HT1080 (cell line): ENCODE measurements around the gene AGAP3. TPM values are rescaled to one million over a fixed set of nuclear protein-coding genes. Genes with fewer than 3 reads are reported as not detected.

Source experiments
- DNase-seq: peaks from one replicate; pipeline ENCODE4 v3.0.0-alpha.2; 2015; ENCODE audit warnings: low read depth
- total RNA-seq: library from RNA; depleted of rRNA; stranded (reverse); fragments of >200 nt; shearing (Covaris generic); gene quantifications from 2 replicates; pipeline ENCODE4 v1.2.3, GENCODE V29; 2014

Gene AGAP3
- total RNA-seq, 1 experiment from 2014 or later = 45.3 TPM

DNA sequence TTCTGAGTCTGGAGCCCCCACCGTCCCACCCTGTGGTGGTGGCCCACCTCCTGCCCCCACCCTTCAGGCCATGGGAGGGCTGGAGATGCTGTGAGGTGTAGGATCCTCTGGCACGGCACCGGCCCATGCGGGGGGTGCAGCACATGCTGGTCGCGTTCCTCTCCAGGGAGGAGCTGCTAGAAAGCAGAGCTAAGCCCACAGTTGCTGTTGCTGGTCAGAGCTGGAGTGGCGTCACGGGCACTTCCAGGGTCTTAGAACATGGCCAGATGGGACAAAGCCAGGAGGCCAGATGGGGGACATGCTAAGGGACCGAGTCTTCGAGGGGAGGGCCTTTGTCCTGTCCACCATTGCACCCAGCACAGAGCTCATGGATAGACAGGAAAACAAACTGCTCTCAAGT is 21.6 kb downstream of the AGAP3 start:
- DNase-seq = no peak

DNA sequence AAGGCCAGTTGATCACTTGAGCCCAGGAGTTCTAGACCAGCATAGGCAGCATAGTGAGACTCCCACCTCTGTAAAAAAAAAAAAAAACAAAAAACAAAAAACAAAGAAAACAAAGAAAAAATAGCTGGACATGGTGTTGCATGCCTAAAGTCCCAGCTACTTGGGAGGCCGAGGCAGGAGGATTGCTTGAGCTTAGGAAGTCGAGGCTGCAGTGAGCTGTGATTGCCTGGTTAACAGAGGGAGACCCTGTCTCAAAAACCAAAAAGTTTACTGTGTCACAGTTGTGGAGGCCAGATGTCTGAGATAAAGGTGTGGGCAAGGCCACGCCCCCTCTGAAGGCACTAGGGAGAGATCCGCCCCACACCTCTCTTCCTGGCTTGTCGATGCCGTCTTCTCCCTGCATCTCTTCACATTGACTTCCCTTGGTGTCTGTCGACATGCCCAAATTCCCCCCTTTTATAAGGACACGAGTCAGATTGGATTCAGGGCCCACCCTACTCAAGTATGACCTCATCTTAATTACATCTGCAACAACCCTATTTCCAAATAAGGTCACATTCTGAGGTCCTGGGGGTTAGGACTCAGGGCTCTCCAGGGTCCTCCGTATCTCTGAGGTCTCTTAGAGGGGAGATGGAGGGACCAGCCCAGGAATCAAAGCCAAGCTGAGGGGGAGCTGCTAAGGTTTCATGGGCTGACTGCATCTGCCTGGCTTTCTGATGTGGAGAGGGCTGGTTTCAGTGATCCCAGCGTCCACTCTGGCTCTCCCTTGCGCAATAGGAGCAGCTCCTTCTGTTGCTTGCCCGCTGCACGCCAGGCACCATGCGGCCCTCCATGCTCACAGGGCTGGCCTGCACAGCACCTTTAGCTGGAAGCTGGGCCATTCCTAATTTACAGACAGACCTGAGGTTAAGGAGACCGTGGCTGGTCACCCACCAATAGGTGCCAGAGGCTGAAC is 23.1 kb downstream of the AGAP3 start:
- DNase-seq = no peak

DNA sequence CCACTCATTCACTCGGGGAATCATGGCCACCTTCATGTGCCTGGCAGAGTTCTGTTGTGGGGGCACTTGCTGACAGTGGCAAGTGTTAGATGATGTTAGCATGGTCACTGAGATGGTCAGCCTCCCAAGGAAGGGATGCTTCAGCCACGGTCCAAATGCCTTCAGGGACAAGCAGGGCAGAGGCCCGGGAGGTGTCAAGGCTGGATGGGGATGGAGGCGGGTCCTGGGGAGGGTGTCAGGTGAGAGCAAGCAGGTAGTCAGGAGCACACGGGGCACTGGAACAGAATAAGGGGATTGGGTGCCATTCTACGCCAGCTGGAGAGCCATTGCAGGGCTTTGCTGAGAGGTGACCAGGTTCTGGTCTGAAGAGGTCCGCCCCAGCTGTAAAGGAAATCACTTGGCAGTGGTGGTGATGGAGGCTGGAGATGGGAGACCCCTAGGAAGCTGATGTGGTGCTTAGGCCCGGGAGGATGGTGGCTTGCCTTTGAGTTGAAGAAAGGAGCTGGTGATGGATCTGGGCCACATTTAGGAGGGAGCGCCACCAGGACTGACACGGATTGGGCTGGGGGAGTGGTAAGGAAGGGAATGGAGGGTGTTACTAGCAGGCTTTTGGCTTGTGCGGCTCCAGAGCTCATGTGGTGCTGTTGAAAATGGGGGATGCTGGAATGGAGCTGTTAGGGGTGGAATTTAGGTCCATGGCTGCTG is 24.1 kb downstream of the AGAP3 start:
- no peak for DNase-seq

DNA sequence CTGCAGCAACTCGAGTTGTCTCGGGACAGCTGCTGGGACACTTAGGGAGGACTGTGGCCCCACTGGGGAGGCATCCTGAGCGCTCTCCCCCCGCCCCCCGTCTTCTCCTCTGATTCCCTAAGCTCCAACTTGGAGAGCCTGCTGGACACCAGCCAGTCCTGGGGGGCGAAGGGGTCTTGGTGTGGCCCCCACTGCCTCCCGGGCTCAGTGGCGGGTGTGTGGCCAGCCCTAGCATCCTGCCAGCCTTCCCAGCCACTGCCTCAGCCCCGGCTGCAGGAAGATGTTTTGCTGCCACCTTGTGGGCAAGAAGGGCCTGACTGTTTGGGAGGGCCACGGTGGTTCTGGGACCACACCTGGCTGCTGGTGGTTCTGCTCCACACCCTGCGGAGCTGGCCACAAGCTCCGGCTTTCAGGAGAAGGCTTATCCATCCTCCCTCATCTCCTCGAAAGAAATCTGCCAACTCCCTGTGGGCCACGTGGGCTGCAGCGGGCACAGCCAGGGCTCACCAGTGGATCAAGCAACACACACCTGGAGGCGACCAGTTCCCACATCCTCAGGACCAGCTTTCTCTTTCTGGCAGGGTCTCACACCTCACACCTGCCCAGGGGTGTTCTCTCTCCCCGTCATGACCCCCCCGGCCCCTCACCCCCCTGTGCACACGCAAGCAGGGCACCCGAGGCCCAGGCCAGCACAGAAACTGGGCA is 24.8 kb downstream of the AGAP3 start:
- peak; percentile 66 for DNase-seq

DNA sequence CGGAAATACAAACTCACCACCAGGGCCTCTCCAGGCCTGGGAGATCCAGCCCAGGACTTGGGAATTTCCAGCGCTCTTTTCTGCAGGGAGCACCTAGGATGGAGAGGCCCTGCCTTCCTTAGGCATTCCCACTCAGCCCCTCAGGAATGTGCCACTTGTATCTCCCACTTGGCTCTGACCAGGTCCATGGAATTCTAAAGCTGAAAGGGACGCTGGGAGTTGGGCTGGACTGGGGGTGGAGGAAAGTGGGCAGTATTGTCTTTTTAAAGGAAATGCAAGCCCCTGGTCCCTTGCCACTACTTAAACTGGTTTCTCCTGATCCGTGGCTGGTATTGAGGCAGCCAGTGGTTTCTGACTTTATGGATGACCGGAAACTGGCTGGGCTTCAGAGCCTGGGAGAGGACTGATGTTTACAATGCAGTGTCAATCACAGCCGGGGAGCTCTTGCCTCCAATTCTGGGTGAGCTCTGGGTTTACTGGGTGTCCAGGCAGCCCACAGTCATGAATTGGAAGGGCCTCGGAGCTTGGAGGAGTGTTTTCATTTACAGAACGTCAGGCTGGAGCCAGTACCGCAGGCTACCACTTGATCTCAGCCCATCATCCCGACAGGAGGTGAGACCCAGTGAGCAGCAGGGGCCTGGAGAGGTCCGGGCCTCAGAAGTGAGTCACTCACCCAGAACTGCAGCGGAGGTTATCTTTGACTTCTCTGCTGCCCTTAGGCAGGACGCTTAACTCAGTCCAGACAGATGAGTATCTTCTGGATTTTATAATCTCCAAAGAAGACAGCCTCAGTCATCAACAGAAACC is 27.3 kb downstream of the AGAP3 start:
- DNase-seq = peak; percentile 89

DNA sequence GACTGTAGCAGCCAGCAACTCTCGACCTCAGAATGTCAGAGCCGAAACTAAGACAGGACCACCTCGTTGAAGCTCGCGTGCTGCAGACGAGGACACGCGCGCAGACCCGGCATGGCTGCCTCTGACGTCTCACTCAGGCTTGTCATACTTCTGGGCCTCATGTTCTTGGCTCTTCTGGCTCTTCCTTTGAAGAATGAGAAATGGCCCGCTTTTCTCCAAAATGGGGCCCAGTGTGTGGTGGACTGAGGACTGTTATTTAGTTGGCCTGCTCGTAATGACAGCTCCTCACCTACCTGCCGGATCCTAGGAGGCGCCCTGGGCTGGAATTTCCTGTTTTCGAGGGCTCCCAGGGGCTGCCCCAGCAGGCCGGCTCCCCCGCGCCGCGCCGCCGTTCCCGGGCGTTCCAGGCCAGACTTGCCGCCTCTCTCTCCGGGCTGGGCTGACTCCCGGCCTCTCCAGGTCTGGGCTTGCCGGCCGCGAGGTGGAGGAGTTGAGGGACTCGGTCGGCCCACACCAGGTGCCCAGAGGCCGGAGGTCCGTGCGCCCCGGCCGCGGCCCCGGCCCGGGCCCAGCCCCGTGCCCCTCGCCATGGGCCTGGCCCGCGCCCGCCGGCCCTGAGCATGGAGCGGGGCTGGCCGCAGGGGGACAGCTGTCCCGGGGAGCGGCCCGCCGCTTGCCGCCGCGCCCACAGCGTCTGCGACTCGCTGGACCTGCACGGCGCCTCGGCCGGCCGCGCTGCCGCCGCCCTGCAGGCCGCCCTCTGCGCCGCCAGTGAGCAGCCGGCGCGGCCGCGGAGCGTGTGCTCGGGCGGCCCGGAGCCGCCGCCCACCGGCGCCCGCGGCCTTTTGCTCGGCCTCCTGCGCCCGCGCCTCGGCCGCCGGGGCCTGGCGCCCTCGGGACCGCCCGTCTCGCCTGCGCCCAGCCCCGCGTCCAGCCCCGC is 28.1 kb downstream of the AGAP3 start:
- no peak for DNase-seq

DNA sequence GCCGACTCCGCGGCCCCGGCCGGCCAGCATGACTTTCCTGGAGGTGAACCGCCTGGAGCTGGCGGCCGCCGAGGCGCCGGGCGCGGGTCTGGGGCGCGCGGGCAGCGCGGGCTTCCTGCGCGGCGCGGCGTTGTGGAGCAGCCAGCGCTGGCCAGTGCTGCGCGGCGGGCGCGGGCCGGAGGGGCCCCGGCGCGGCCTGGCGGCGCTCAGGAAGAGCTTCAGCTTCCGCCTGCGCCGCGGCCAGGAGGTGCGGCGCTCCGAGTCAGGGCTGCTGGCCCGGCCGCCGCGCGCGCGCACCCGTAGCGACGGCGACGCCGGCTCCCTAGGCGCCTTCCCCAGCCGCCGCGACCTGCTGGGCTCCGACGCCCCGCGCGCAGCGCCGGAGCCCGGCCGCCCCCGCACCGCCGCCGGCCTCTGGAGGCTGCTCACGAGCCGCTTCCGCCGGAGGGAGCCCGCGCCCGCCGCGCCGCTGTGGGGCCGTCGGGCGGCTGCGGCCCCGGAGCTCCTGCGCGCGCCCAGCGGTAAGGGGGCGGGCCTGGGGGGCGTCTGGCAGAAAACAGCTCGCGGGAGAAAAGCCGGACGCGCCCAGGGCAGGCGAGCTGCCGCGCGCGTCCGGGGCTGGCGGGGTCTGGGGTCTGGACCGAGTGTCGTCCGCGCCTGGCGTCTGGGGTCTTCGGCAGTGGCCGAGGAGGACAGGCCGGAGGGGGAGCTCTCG is 29.0 kb downstream of the AGAP3 start:
- no peak for DNase-seq

DNA sequence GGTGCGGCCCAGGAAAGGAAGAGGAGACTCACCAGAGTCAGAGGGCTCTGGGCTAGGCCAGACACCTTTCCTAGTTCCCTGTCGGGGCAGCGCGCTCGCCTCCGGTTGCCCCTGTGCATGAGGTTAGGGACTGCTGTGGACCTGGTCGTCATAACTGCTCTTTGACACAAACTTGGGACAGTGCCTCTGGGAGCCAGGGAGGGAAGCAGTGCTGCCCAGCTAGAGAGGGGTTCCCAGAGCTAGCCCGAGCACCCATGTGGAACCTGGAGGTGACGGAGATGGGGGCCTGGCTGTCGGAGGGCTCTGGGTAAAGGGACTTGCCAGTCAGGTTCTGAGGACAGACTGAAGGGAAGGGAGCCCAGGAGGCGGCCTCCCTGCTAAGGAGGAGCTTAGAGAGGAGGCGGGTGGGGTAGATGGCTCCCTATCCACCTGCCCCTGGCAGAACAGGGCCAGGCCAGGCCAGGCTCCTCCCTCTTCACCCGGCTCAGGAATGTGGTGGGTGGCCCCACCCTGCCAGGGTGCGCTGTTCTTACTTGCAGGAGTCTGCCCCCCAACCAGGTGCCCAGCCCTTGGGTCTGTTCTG is 29.7 kb downstream of the AGAP3 start:
- no peak for DNase-seq

DNA sequence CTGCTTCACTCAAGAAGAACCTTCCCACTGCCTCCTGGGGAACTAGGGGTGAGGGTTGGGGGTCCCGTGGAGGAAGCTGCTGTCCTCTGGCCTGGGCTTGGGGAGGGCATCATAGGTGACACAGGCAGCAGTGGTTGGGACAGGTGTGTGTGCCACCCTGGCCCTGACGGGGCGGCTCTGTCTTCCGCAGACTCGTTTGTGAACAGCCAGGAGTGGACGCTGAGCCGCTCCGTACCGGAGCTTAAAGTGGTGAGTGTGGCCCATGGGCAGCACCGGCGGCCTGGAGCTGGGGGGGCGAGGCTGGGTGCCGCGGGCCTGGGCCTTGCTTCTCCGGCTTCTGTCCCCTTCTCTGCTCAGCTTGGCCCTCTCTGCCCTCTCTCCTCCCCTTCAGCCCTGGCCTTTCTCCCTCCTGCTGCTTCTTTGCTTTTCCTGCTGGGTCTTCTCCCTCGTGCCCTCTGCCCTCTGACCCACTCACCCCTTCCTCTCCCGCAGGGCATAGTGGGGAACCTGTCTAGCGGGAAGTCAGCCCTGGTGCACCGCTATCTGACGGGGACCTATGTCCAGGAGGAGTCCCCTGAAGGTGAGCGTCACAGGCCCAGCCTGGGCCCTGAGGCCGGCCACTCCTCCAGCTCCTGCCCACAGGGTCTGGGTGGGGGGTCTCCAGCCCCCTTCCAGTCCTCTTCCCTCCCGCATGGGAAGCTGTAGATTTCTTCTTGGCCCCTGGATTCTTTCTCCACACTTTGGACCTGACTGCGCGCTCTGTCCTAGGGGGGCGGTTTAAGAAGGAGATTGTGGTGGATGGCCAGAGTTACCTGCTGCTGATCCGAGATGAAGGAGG is 30.5 kb downstream of the AGAP3 start:
- DNase-seq = no peak

DNA sequence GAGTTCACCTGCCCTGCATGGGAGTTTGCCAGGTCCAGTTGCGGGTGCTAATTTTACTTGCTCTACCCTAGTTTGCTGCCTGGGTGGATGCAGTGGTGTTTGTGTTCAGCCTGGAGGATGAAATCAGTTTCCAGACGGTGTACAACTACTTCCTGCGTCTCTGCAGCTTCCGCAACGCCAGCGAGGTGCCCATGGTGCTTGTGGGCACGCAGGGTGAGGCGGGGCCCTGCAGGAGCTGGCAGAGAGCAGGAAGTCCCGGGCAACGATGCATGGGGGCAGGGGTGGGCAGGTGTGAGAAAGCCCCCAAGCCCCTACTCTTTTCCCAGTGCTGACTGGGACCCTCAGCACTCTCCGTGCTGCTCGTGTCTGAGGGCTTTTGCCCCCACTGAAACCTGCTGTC is 31.3 kb downstream of the AGAP3 start:
- no peak for DNase-seq

DNA sequence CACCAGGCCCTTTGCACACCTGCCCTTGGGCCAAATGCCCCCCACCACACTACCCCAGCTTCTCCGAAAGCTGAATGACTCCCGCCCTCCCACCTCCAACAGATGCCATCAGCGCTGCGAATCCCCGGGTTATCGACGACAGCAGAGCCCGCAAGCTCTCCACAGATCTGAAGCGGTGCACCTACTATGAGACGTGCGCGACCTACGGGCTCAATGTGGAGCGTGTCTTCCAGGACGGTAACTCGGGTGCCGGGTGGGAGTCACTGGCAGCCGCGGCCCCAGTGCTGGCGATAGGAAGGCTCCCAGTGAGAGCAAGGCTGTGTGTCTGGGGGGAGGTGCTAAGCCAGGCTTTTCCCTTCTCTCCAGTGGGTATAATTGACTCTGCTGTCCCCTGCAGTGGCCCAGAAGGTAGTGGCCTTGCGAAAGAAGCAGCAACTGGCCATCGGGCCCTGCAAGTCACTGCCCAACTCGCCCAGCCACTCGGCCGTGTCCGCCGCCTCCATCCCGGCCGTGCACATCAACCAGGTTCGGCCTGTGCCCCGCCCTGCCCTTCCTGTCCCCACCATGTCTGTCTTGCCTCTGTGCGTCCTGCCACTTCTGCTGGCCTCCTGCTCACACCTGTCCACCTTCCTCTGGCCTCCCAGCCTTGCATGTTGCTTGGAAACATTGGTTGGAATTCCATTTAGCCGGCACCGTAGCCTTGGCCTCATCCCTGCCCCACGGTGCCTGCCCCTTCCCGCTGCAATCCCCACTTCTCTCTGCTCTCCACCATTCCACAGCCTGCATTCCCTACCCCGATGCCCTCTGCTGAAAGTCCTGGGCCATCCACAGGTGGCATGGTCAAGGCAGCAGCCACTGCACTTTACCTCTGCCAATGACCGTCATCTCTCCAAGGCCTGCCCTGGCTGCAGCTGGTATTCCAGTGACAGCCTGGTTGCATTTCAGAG is 32.1 kb downstream of the AGAP3 start:
- no peak for DNase-seq

DNA sequence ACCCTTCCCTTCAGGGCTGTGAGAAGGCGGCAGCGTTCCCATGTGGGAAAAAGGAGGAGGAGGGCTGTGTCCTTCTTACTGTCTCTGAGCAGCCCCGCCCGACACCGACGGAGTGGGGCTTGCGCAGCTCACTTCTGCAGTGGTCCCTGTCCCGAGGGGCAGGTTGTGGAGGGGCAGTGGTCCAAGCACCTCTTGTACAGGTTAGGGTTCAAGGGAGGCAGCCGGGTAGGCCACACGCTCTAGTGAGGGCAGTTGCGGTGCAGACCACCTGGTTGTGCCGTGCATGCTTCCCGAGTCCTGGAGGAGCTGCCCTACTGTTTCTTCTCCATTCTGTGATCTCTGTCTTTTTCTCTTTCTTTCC is 32.8 kb downstream of the AGAP3 start:
- no peak for DNase-seq

DNA sequence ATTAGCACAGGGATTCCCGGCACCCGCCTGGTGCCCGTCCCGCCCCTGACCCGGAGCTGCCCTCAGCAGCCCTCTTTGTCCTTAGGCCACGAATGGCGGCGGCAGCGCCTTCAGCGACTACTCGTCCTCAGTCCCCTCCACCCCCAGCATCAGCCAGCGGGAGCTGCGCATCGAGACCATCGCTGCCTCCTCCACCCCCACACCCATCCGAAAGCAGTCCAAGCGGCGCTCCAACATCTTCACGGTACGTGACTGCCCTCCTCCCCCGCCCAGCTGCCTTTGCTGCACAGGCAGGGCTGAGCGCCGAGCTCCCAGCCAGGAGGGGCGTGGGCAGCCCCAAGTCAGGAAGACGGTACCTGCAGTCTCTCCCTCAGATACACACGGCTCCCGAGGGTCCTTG is 33.6 kb downstream of the AGAP3 start:
- DNase-seq = no peak

DNA sequence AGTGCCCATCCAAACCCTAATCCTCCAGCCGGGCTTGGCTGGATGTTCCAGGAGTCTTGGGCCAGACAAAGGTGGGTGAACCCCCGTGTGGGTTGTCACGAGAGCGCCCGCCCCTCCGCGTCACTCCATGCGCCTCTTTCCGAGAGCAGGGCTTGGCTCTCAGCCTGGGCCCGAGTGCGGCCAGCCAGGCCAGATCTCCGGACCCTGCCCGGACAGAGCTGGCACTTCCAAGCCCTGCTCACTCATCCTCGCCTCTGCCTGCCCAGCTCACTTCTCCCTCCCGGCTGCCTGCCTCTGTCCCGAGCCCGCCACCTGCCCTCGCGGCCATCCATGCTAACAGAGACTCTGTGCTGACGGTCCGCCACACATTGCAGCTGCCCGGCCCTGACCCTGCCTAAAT is 34.6 kb downstream of the AGAP3 start:
- DNase-seq = no peak

DNA sequence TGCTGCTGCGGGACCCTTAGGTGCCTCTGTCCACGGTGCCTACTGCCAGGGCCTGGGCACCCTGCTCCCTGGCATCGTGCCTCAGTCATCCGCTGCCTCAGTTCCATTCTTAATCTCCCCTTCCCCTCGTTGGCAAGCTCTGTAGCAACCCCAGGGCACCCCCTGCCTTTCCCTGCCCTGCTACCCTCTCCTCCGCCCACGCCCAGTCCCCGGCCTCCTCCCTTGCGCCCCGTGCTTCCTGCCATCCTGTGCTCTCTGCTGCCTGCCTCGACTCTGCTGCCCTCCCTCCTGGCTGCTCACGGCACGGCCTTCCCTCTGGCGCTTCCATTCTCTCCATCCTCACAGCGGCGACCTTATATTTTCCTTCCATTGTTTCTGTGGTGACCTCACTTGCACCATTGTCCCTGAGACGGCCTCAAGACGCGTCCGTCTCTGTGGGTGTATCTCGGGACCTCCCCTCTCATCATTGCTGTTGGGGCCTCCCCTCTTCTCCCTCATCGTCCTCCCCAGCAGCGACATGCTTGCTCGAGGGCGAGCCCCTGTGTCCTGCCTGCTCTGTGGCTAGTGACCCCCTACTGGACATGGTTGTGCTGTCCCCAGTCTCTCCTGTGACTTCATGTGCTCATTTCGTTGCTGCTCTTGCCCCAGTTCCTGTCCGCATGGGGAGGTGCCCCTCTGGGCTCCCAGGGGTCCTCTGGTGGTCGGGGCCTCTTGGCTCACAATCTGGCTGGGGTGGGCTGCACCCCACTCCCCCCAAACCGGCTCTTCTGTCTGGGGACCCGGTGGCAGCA is 35.3 kb downstream of the AGAP3 start:
- DNase-seq = no peak

DNA sequence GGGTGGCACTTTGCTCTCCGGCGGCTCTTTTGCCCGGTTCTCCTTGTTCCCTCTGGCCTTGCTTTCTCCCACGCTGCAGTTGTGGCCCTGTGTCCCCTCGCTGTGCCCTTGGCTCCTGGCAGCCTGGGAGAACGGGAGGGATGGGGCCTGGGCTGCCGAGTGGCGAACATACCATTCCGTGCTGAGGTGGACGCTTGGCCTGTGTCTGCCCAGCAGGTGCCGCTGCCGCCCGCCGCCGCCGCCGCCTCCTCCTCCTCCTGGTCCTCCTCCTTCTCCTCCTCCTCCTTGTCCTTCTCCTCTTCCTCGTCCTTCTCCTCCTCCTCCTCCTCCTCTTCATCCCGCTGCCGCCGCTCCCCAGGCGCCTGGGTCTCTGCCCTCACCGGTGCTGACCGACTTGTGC is 36.0 kb downstream of the AGAP3 start:
- no peak for DNase-seq
